HepG2 (cell line): Measurements from ENCODE around the gene CDCP2. TPM values are rescaled to one million over a fixed set of nuclear protein-coding genes. Genes with fewer than 3 reads are reported as not detected.

ENCODE experiments used
- ATAC-seq: fragments of 200-7000 bp; cut with Tn5 transposase; 3 replicates; pipeline ENCODE4 v1.9.1; 2020; ENCODE audit warnings: mild to moderate bottlenecking, moderate library complexity
- BruUV-seq: library from RNA; stranded (reverse); fragments of 400-500 nt; replicated peaks from 2 replicates; lab custom pipeline; 2021; lab: Mats Ljungman, UMichigan
- CTCF ChIA-PET: fragments of 300-600 bp; formaldehyde crosslinking; extraction: SDS; loops from one replicate; lab custom pipeline; 2021; ENCODE audit warnings: low total read pairs, inconsistent platforms, low intra/inter-chr PET ratio; lab: Yijun Ruan, JAX
- POLR2A ChIA-PET: fragments of 350-600 bp; sonication (Branson Sonifier 250); formaldehyde crosslinking; loops from one replicate; lab custom pipeline; 2020; ENCODE audit warnings: antibody characterized with exemption, inconsistent platforms; lab: Yijun Ruan, JAX
- DNase-seq: peaks from one replicate; pipeline ENCODE4 v3.0.0-alpha.2; 2015; ENCODE audit warnings: low spot score
- FAIRE-seq: peaks from 3 replicates; lab custom pipeline; 2011; peaks lifted over from hg19 to GRCh38; lab: Jason Lieb, UNC
- H2AFZ ChIP-seq: one replicate; pipeline ENCODE4 v1.6.1; 2011; ENCODE audit warnings: low read length, inconsistent platforms
- H3K27ac ChIP-seq: fragments of 300-600 bp; 3 replicates; pipeline ENCODE4 v1.8.0; 2011; ENCODE audit warnings: mixed run types, mild to moderate bottlenecking, mixed read lengths, low read length, inconsistent platforms; ENCODE audit not compliant: insufficient read depth; ENCODE audit errors: extremely low read length
- H3K27me3 ChIP-seq, 2 experiments: fragments of 200-600 bp in 1 of 2; 2 replicates in 1 of 2; 3 replicates in 1 of 2; pipeline versions ENCODE4 v1.6.0 to v1.8.0; 2011; ENCODE audit warnings: low read length in 2 of 2, mild to moderate bottlenecking in 2 of 2, moderate library complexity in 2 of 2, inconsistent platforms in 1 of 2; ENCODE audit not compliant: insufficient read depth in 2 of 2, control insufficient read depth in 1 of 2
- H3K36me3 ChIP-seq, 2 experiments: fragments of 200-600 bp in 1 of 2; replicated peaks in 1 of 2; 2 replicates in 1 of 2; 3 replicates in 1 of 2; pipeline versions ENCODE4 v1.5.1 to v1.8.0; 2011; ENCODE audit warnings: low read length in 2 of 2, inconsistent platforms in 1 of 2; ENCODE audit not compliant: insufficient read depth in 2 of 2, control insufficient read depth in 1 of 2
- H3K4me1 ChIP-seq: 2 replicates; pipeline ENCODE4 v1.5.1; 2012; ENCODE audit warnings: low read length, inconsistent platforms; ENCODE audit not compliant: insufficient read depth
- H3K4me2 ChIP-seq: 2 replicates; pipeline ENCODE4 v1.6.0; 2011; ENCODE audit warnings: low read depth, low read length, inconsistent platforms
- H3K4me3 ChIP-seq, 3 experiments: fragments of 200-600 bp in 1 of 3; sonication (generic), shearing (Covaris generic) in 1 of 3; replicated peaks in 1 of 3; 2 replicates each; pipeline ENCODE4 v1.5.1; 2011 to 2016; ENCODE audit warnings: low read length in 3 of 3, inconsistent platforms in 2 of 3, low read depth in 2 of 3, mild to moderate bottlenecking in 2 of 3, control low read depth in 1 of 3, mixed read lengths in 1 of 3; ENCODE audit not compliant: insufficient read depth in 1 of 3
- H3K79me2 ChIP-seq: one replicate; pipeline ENCODE4 v1.6.1; 2011; ENCODE audit warnings: low read length, inconsistent platforms; ENCODE audit not compliant: insufficient read depth
- H3K9ac ChIP-seq: 2 replicates; pipeline ENCODE4 v1.6.0; 2011; ENCODE audit warnings: mild to moderate bottlenecking, low read depth, low read length, inconsistent platforms; ENCODE audit not compliant: insufficient read depth
- H3K9me3 ChIP-seq: 2 replicates; pipeline ENCODE4 v1.5.1; 2012; ENCODE audit warnings: mild to moderate bottlenecking, low read length
- H4K20me1 ChIP-seq: 2 replicates; pipeline ENCODE4 v1.6.0; 2011; ENCODE audit warnings: inconsistent platforms, mild to moderate bottlenecking, low read length, moderate library complexity; ENCODE audit not compliant: insufficient read depth
- FOXJ3 ChIP-seq: sonication (generic); formaldehyde crosslinking; IDR thresholded peaks from 2 replicates; pipeline ENCODE4 v1.4.0; 2020; ENCODE audit warnings: missing genetic modification reagents, mild to moderate bottlenecking, borderline replicate concordance
- PHF8 ChIP-seq: sonication (generic); formaldehyde crosslinking; IDR thresholded peaks from 2 replicates; pipeline ENCODE4 v1.5.0; 2020; ENCODE audit warnings: missing genetic modification reagents
- RBM22 ChIP-seq: fragments of 200-400 bp; formaldehyde crosslinking; optimal IDR thresholded peaks from 2 replicates; pipeline ENCODE3; 2017; ENCODE audit warnings: mild to moderate bottlenecking, low read length, moderate library complexity
- SOX13 ChIP-seq, 3 experiments: fragments of 450-650 bp in 1 of 3; sonication (generic) in 1 of 3; formaldehyde crosslinking in 1 of 3; IDR thresholded peaks in 2 of 3; conservative IDR thresholded peaks in 1 of 3; 2 replicates each; pipeline versions ENCODE4 v1.5.0 to v1.6.1; 2016 to 2020; ENCODE audit warnings: antibody characterized with exemption in 1 of 3, mild to moderate bottlenecking in 1 of 3, missing compliant biosample characterization in 1 of 3, missing genetic modification reagents in 1 of 3, moderate library complexity in 1 of 3
- ZNF567 ChIP-seq: sonication (generic); formaldehyde crosslinking; IDR thresholded peaks from 2 replicates; pipeline ENCODE4 v1.8.1; 2023; ENCODE audit warnings: mild to moderate bottlenecking, missing genetic modification reagents, borderline replicate concordance
- WGBS: methylation state at CpG from one replicate; pipeline ENCODE4 v1.1.6; 2017; ENCODE audit warnings: low lambda C conversion rate; 5-methylcytosine and 5-hydroxymethylcytosine counted together
- in situ Hi-C: cut with HindIII; loops from 2 replicates; pipeline ENCODE4 v1.10.0; 2017; ENCODE audit warnings: low pct_unique_long_range_greater_than_20kb; ENCODE audit not compliant: extremely low pct_ligation_motif_present
- intact Hi-C: fragments of 100-400 bp; cut with micrococcal nuclease; formaldehyde crosslinking; loops from one replicate; pipeline ENCODE4 v1.10.0; 2022; ENCODE audit not compliant: unreplicated experiment
- polyA plus RNA-seq, 8 experiments: library from polyadenylated mRNA; depleted of rRNA in 3 of 8; stranded (reverse) in 7 of 8; unstranded in 1 of 8; fragments of >200 nt; fragmentation: Illumina TruSeq in 4 of 8; extraction: Trizol in 4 of 8; gene quantifications; 2 replicates each; pipeline versions ENCODE4 v1.2.1 to v1.2.3, GENCODE V29; 2011 to 2016; ENCODE audit warnings: low read depth in 4 of 8, missing spikeins in 1 of 8, mixed read lengths in 1 of 8; ENCODE audit not compliant: insufficient read depth in 1 of 8
- total RNA-seq, 5 experiments: library from RNA; depleted of rRNA; stranded (reverse); fragments of >200 nt; fragmentation: Illumina TruSeq; extraction: Trizol; gene quantifications; 2 replicates each; pipeline ENCODE4 v1.2.3, GENCODE V29; 2016; ENCODE audit warnings: low read depth in 1 of 5
- TF ChIP-seq, protein P1 (sequence below): IDR thresholded peaks from 2 replicates; pipeline ENCODE4 v1.6.1; 2016; ENCODE audit warnings: mild to moderate bottlenecking

The CDCP2 gene
- total and polyA plus RNA-seq, 2 of the 13 experiments (the other 11 are each of a cell fraction or from before 2014, with no cell fraction given) = not detected

DNA sequence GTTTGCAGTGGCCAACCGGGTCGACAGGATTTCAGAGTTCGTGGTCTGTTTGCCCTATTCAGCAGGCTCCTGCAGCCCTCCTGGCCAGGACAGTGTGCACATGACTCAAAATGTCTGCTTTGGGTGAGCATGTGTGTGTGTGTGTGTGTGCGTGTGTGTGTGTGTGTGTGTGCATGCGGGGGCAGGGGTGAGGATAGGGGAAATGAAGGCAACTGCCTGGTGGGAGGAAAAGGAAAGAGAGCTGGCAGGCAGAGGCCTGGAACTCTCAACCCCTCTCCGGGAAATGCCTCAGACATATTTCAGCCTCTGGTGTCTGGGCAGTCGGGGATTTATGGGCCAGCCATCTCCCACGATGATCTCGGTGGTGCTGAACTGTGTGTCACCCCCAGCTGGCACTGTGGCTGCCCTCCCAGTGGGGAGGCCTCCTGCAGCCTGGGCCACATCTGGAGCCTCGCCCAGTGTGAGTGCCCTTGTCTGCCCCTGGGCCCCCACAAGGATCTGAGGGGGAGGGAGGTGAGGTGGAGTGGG is 15.2 kb downstream of the CDCP2 start:
- Histone ChIP-seq H3K4me1 (peaks cover 27% of the 10 kb centered on the region), H3K36me3 (no peaks in the 10 kb centered on the region), H2AFZ (no peak overlapping the region), H3K9ac (no peak overlapping the region), H3K27me3 (peaks cover 0 to 12% of the 10 kb centered on the region in 2 experiments; a peak in 2 of 5 replicates), H3K4me3 (no peak overlapping the region), H4K20me1 (no peaks in the 10 kb centered on the region), H3K79me2 (no peaks in the 10 kb centered on the region), H3K9me3 (no peaks in the 10 kb centered on the region), H3K4me2 (no peak overlapping the region), H3K27ac (no peak overlapping the region)
- DNase-seq (no peak), FAIRE-seq (no peak), ATAC-seq (no peak)
- POLR2A ChIA-PET = no interaction called here
- in situ Hi-C loops (no loop called here), intact Hi-C loops (no loop called here)
- TF ChIP-seq FOXJ3 (no peak), RBM22 (no peak), ZNF567 (CRISPR knock-in tag) (no peak), PHF8 (CRISPR knock-in tag) (no peak), SOX13 (IDR thresholded peaks at IDR 0.05) (no peak), SOX13 (CRISPR knock-in tag; conservative IDR thresholded peaks at IDR 0.05 in 1 of 2, IDR thresholded peaks at IDR 0.05 in 1 of 2) (no peak)
- TF ChIP-seq, protein P1, sequence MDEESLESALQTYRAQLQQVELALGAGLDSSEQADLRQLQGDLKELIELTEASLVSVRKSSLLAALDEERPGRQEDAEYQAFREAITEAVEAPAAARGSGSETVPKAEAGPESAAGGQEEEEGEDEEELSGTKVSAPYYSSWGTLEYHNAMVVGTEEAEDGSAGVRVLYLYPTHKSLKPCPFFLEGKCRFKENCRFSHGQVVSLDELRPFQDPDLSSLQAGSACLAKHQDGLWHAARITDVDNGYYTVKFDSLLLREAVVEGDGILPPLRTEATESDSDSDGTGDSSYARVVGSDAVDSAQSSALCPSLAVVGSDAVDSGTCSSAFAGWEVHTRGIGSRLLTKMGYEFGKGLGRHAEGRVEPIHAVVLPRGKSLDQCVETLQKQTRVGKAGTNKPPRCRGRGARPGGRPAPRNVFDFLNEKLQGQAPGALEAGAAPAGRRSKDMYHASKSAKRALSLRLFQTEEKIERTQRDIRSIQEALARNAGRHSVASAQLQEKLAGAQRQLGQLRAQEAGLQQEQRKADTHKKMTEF (CRISPR knock-in tag) = no peak
- 29% methylated on average over 6 of the region's 10 CpGs for WGBS
- BruUV-seq = no TSS peak
- CTCF ChIA-PET = no interaction called here
